ENCODE data around the gene ATAD1.

GRCh38 chr10:87744606-87745005, 73.4 kb downstream of the ATAD1 start:
- TF ChIP-seq POLR2AphosphoS5 (IDR thresholded peaks at IDR 0.05; ENCODE audit: low read depth, low read length) = no peak
- TF ChIP-seq POLR2A (IDR thresholded peaks at IDR 0.05; ENCODE audit: low read depth, low read length) = no peak
- TF ChIP-seq TAF1 (IDR thresholded peaks at IDR 0.05; ENCODE audit: low read depth, low read length) = no peak

Data from GM12891 (cell line).